Activated CD4-positive, alpha-beta T cell treated with anti-CD3 and anti-CD28 coated beads, Interleukin-2, amount 10 ng/mL, durations not matched to agents 24 days and 14 days (primary cell): ENCODE data around the gene RHOA. TPM values are rescaled to one million over a fixed set of nuclear protein-coding genes. Genes with fewer than 3 reads are reported as not detected.

Experiments
- DNase-seq: peaks from one replicate; pipeline ENCODE4 v3.0.0; 2022
- H3K27ac Mint-ChIP-seq: one replicate; pipeline ENCODE4 v1.8.0; 2022; ENCODE audit warnings: mild to moderate bottlenecking, mixed read lengths
- H3K27me3 Mint-ChIP-seq: one replicate; pipeline ENCODE4 v1.8.0; 2022; ENCODE audit warnings: mixed read lengths
- H3K36me3 Mint-ChIP-seq: one replicate; pipeline ENCODE4 v1.8.0; 2022; ENCODE audit warnings: low read depth, mild to moderate bottlenecking, mixed read lengths
- H3K4me1 Mint-ChIP-seq: one replicate; pipeline ENCODE4 v1.8.0; 2021; ENCODE audit warnings: mixed read lengths
- H3K4me3 Mint-ChIP-seq: one replicate; pipeline ENCODE4 v1.8.0; 2022; ENCODE audit warnings: mild to moderate bottlenecking, moderate library complexity, mixed read lengths
- H3K9me3 Mint-ChIP-seq: one replicate; pipeline ENCODE4 v1.8.0; 2021; ENCODE audit warnings: mixed read lengths
- intact Hi-C: fragments of 100-400 bp; cut with micrococcal nuclease; formaldehyde crosslinking; loops from one replicate; pipeline ENCODE4 v1.15.1; 2023
- total RNA-seq: library from RNA; stranded (reverse); gene quantifications from 2 replicates; pipeline ENCODE4 v1.2.3, GENCODE V29; 2022

The RHOA gene
- total RNA-seq, 1 donor from 2014 or later, result 391 TPM

- Mint-ChIP-seq H3K36me3 (peaks cover 51% of the 10 kb centered on the region), H3K27ac (no peak overlapping the region), H3K4me3 (no peak overlapping the region), H3K9me3 (no peaks in the 10 kb centered on the region), H3K27me3 (no peaks in the 10 kb centered on the region), H3K4me1 (peaks cover 8% of the 10 kb centered on the region)
- DNase-seq, result no peak
- intact Hi-C loops, result no loop called here
Measured at GRCh38 chr3:49311283-49311682, 100.5 kb downstream of the RHOA start.

GRCh38 chr3:49310677-49311076 is 101.1 kb downstream of the RHOA start:
- H3K4me3 Mint-ChIP-seq, result no peak overlapping the region
- intact Hi-C loops, result no loop called here
- H3K27ac Mint-ChIP-seq, result no peak overlapping the region
- H3K9me3 Mint-ChIP-seq, result no peaks in the 10 kb centered on the region
- no peaks in the 10 kb centered on the region for H3K27me3 Mint-ChIP-seq
- H3K36me3 Mint-ChIP-seq, result peaks cover 53% of the 10 kb centered on the region
- DNase-seq, result no peak
- H3K4me1 Mint-ChIP-seq, result peaks cover 7% of the 10 kb centered on the region

Other genes starting within 250 kb of the RHOA start
- 25.7 and 26.7 TPM in 2 replicates for gene CCDC71, start 245.6 kb downstream of the RHOA start, total RNA-seq
- 1.5 and 2.3 TPM in 2 replicates for gene KLHDC8B, start 240.4 kb downstream of the RHOA start, total RNA-seq
- gene C3orf62, start 134.7 kb downstream of the RHOA start, total RNA-seq, result 8.0 and 9.6 TPM in 2 replicates
- 94.0 and 96.9 TPM in 2 replicates for gene USP4, start 71.9 kb downstream of the RHOA start, total RNA-seq
- gene GPX1, start 53.6 kb downstream of the RHOA start, total RNA-seq, result 190 and 200 TPM in 2 replicates
- gene TCTA, start 447 bp upstream of the RHOA start, total RNA-seq, result 18.7 and 21.2 TPM in 2 replicates
- gene AMT, start 10.5 kb upstream of the RHOA start, total RNA-seq, result 2.6 and 3.7 TPM in 2 replicates
- 11.1 and 12.6 TPM in 2 replicates for gene NICN1, start 17.3 kb upstream of the RHOA start, total RNA-seq
- gene DAG1, start 58.3 kb upstream of the RHOA start, total RNA-seq, result 21.3 and 21.9 TPM in 2 replicates
- gene BSN, start 142.5 kb upstream of the RHOA start, total RNA-seq, result 0.09 TPM in 2 replicates